ENCODE data around the gene PIGT.

GRCh38 chr20:45407783-45408645 is 7.9 kb upstream of the PIGT start, which contains the start of gene DBNDD2:
- no peak for TF ChIP-seq POLR2A (IDR thresholded peaks at IDR 0.05)
- TF ChIP-seq, protein P1, sequence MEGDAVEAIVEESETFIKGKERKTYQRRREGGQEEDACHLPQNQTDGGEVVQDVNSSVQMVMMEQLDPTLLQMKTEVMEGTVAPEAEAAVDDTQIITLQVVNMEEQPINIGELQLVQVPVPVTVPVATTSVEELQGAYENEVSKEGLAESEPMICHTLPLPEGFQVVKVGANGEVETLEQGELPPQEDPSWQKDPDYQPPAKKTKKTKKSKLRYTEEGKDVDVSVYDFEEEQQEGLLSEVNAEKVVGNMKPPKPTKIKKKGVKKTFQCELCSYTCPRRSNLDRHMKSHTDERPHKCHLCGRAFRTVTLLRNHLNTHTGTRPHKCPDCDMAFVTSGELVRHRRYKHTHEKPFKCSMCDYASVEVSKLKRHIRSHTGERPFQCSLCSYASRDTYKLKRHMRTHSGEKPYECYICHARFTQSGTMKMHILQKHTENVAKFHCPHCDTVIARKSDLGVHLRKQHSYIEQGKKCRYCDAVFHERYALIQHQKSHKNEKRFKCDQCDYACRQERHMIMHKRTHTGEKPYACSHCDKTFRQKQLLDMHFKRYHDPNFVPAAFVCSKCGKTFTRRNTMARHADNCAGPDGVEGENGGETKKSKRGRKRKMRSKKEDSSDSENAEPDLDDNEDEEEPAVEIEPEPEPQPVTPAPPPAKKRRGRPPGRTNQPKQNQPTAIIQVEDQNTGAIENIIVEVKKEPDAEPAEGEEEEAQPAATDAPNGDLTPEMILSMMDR (IDR thresholded peaks at IDR 0.05): no peak
